ENCODE measurements around the gene LRMDA. TPM values are rescaled to one million over a fixed set of nuclear protein-coding genes. Genes with fewer than 3 reads are reported as not detected.
A peak's percentile ranks its signal among the peaks of the same experiment; 100 is the strongest.

The LRMDA gene
- total and polyA plus RNA-seq, 2 of the 13 experiments (the other 11 are each of a cell fraction or from before 2014, with no cell fraction given), result 13.4 to 22.0 TPM

GRCh38 chr10:75950997-75951589 is 519.7 kb downstream of the LRMDA start:
- Histone ChIP-seq H3K79me2 (ENCODE audit: insufficient read depth, low read length) (no peaks in the 10 kb centered on the region), H3K9ac (ENCODE audit: insufficient read depth, low read depth, low read length) (no peak overlapping the region), H3K4me3 (replicated peaks in 1 of 3; ENCODE audit: insufficient read depth in 1 of 3, low read depth in 2 of 3, low read length in 3 of 3) (no peak overlapping the region), H3K4me1 (ENCODE audit: insufficient read depth, low read length) (peaks cover 39% of the 10 kb centered on the region), H3K27me3 (ENCODE audit: control insufficient read depth in 1 of 2, insufficient read depth in 2 of 2, low read length in 2 of 2) (no peaks in the 10 kb centered on the region), H3K4me2 (ENCODE audit: low read depth, low read length) (no peak overlapping the region), H2AFZ (ENCODE audit: low read length) (no peak overlapping the region), H3K9me3 (ENCODE audit: low read length) (no peaks in the 10 kb centered on the region), H4K20me1 (ENCODE audit: insufficient read depth, low read length) (no peaks in the 10 kb centered on the region), H3K36me3 (replicated peaks in 1 of 2; ENCODE audit: control insufficient read depth in 1 of 2, insufficient read depth in 2 of 2, low read length in 2 of 2) (no peaks in the 10 kb centered on the region), H3K27ac (ENCODE audit: extremely low read length, insufficient read depth, low read length) (peak overlapping the region; percentile 39)
- ChIA-PET CTCF (ENCODE audit: low intra/inter-chr PET ratio, low total read pairs) (no interaction called here), POLR2A (interaction anchor here (0.9 kb wide), 1 partner anchor 200 kb away, joined by 3 read pairs; no protein-coding TSS in a partner anchor)
- BruUV-seq (replicated peaks), result no TSS peak
- peak; percentile 23; the same call in 1 of the 3 replicates for ATAC-seq
- in situ Hi-C loops (cut with HindIII; ENCODE audit: extremely low pct_ligation_motif_present, low pct_unique_long_range_greater_than_20kb), result no loop called here
- WGBS (ENCODE audit: low lambda C conversion rate), result 92% methylated on average over 7 of the region's 7 CpGs
- intact Hi-C loops (cut with micrococcal nuclease; ENCODE audit: unreplicated experiment), result no loop called here
- no peak for FAIRE-seq
- no peak for DNase-seq (ENCODE audit: low spot score)
- TF ChIP-seq ZNF331 (CRISPR knock-in tag; IDR thresholded peaks at IDR 0.05) (no peak), NFRKB (IDR thresholded peaks at IDR 0.05) (no peak), ZFP36 (IDR thresholded peaks at IDR 0.05; ENCODE audit: borderline replicate concordance, low read depth, low read length, partially characterized antibody) (peak; percentile 20), TCF7L2 (IDR thresholded peaks at IDR 0.05; ENCODE audit: low read depth, low read length) (no peak)
- TF ChIP-seq, protein P1, sequence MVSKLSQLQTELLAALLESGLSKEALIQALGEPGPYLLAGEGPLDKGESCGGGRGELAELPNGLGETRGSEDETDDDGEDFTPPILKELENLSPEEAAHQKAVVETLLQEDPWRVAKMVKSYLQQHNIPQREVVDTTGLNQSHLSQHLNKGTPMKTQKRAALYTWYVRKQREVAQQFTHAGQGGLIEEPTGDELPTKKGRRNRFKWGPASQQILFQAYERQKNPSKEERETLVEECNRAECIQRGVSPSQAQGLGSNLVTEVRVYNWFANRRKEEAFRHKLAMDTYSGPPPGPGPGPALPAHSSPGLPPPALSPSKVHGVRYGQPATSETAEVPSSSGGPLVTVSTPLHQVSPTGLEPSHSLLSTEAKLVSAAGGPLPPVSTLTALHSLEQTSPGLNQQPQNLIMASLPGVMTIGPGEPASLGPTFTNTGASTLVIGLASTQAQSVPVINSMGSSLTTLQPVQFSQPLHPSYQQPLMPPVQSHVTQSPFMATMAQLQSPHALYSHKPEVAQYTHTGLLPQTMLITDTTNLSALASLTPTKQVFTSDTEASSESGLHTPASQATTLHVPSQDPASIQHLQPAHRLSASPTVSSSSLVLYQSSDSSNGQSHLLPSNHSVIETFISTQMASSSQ (IDR thresholded peaks at IDR 0.05; ENCODE audit: low read depth), result no peak
- TF ChIP-seq, protein P1 (CRISPR knock-in tag; IDR thresholded peaks at IDR 0.05; ENCODE audit: borderline replicate concordance), result no peak

Data from HepG2 (cell line).